A375 (cell line): ENCODE measurements around the gene DGCR8. TPM values are rescaled to one million over a fixed set of nuclear protein-coding genes. Genes with fewer than 3 reads are reported as not detected.

Experiments
- small RNA-seq: library from RNA; depleted of rRNA; stranded (forward); fragments of <200 nt; gene quantifications from one replicate; pipeline ENCODE3, GENCODE V24; 2014
- total RNA-seq: library from RNA; depleted of rRNA; stranded (reverse); fragments of >200 nt; shearing (Covaris generic); gene quantifications from 2 replicates; pipeline ENCODE4 v1.2.3, GENCODE V29; 2014; rRNA removed

DGCR8 gene
- 29.8 and 39.3 TPM in 2 replicates for total RNA-seq

DNA sequence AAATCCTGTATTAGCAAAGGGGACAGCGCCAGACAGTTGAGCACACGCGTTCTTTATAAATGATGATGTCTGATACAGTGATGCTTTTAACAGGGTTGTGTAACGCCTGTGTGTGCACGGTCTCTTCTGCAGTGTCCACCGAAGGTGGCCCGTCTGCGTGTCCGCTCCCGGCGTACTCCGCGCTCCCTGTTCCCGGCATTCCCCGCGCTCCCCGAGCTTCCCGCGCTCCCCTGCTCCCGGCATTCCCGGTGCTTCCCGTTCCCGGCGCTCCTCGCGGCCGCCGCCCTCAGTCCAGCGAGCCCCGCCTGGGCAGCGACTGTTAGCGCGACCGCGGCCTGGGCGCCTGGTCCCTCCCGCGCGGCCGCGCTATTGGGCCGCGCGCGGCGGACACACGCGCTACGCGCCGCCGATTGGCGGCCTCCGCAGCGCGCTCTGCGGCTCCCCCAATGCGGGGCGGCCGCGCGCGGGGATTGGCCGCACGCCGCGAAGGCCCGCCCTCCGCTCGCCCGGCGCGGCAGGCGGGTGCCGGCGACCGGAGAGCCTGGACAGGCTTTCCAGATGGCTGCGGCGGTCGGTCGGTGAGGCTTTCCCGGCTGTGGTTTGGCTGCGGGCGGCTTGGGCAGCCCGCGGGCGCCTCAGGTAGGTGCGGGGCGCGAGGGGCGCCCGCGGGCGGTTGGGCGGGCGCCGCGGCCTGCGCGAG, at the start of gene DGCR8:
Gene DGCR8, plus strand, starts transcription at position 497 of the 700 bp plus-strand sequence. CDS start 5,723 bp downstream, outside the sequence.

DNA sequence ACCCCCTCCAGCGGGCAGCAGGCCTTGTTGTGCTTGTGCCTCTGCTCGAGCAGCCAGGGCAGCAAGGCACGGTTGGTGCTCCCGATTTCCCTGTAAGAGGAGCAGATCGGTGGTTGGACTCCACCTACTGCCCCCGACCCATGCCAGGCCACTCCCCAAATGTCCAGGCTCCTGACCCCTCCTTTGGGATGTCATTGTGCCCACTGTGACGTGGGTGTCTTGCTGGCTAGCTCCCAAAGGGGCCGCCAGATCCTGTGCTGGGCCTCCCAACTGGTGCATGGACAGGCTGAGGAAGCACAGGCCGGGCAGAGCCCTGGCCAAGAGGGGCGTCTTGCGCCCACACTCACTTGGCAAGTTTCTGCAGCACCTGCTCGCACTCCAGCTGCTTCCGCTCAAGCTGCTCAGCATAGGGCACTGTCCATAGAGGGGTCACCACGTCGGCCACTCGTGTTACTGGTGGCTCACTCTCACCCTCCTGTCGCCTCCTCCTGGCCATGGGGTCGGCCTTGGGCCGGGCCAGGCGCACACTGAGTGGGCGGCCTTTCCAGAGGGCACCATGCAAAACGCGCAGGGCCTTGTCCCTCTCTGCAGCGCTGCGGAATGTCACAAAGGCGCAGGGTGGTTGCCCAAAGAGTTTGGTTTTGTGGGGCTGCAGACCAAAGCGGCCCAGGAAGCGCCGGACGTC, 35.8 kb downstream of the DGCR8 start, which contains the start of gene RANBP1:
Gene RANBP1, plus strand, starts transcription at position 414 of the 685 bp plus-strand sequence. Its CDS starts 81 bp downstream, at position 495.

GRCh38 chr22:20116951-20117632, 37.1 kb downstream of the DGCR8 start, which contains the start of gene TRMT2A:
TRMT2A (minus strand) TSS chr22:20117226; CDS start chr22:20116906, 320 bp downstream.

DNA sequence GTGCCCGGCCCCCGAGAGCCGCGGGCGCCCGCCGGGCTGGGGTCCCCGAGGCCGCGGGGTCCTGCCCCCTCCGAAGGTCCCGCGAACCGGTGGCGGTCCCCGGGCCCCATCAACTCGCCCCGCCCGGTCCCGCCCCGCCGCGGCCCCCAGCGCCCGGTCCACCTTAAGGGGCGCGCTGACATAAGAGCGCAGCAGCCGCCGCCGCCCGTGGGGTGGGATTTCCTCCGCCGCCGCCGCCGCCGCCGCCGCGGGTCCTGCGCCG, 51.5 kb downstream of the DGCR8 start, which contains the start of gene ZDHHC8:
Gene ZDHHC8, plus strand, starts transcription at position 208 of the 262 bp plus-strand sequence. CDS start 144 bp downstream, outside the sequence.

DNA sequence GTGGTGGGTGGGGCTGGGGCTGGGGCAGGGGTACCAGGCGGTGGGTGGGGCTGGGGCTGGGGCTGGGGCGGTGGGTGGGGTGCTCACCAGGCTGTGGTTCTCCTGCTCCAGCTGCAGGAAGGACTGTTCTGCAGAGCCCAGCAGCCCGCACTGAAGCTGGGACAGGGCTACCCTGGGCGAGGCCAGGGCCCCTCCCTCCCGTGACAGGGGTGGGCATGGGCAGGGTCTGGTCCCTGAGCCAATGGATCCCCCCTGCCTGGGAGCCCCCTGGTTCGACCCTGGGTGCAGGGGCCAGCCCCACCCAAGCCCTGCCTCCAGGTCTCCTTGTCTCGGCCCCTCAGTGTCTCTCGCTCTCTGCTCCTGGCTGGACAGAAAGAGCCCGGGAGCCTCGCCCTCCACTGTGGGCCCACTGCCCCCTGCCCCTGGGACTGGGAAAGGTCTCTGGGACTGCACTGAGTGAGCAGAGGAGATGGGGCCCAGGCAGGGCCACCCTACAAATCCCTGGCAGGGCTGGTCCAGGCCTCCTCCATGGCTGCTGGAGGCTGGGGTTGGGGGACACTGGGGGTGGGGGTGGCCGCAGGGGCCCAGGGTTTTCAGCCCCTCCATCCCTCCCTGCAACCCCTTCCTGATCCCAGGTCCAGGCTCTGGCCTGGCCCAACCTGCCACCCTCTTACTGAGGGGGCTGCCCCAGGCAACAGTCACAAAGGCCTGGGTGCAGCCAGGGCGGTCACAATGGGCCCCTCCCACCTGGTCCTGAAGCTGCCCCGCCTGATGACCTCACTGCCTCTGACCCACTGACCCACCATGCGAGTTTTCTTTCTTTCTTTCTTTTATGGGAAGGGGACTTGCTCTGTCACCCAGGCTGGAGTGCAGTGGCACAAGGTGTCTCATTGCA, 70.6 kb downstream of the DGCR8 start, which contains the start of gene CCDC188:
Gene CCDC188, minus strand, starts transcription at position 675 of the 895 bp plus-strand sequence. Its CDS starts 69 bp downstream, at position 606.

Small RNAs within 50 kb of the gene (small RNA-seq; reads per million reads assigned to genes)
- 0.17 reads per million for gene MIR185
- gene MIR6816: not detected
- not detected for gene RF00017
- gene RF00599: not detected

Other genes with a start within 250 kb of the DGCR8 start
- gene GNB1L, start 225.4 kb upstream of the DGCR8 start, total RNA-seq: 8.1 and 9.8 TPM in 2 replicates
- 6.6 and 8.4 TPM in 2 replicates for gene RTL10, start 225.4 kb upstream of the DGCR8 start, total RNA-seq
- gene COMT, start 138.5 kb upstream of the DGCR8 start, total RNA-seq: 134 and 138 TPM in 2 replicates
- gene TXNRD2, start 138.4 kb upstream of the DGCR8 start, total RNA-seq: 41.0 and 45.2 TPM in 2 replicates
- 2.2 and 2.4 TPM in 2 replicates for gene ARVCF, start 63.4 kb upstream of the DGCR8 start, total RNA-seq
- gene TANGO2, start 59.1 kb upstream of the DGCR8 start, total RNA-seq: 8.9 and 16.8 TPM in 2 replicates
- 393 and 406 TPM in 2 replicates for gene RANBP1, start 35.9 kb downstream of the DGCR8 start, total RNA-seq
- 60.0 and 84.0 TPM in 2 replicates for gene TRMT2A, start 37.0 kb downstream of the DGCR8 start, total RNA-seq
- gene ZDHHC8, start 51.6 kb downstream of the DGCR8 start, total RNA-seq: 7.3 and 7.7 TPM in 2 replicates
- gene CCDC188, start 70.8 kb downstream of the DGCR8 start, total RNA-seq: 3.2 and 3.3 TPM in 2 replicates
- gene RTN4R, start 188.1 kb downstream of the DGCR8 start, total RNA-seq: 1.2 and 1.9 TPM in 2 replicates
- gene DGCR6L, start 239.8 kb downstream of the DGCR8 start, total RNA-seq: 41.2 and 48.0 TPM in 2 replicates